Measurements from ENCODE around the gene PRR23C.
"Not testable (repeated sequence)": the region's sequence is repeated elsewhere in the genome, so short reads cannot be mapped to it uniquely, and the experiment has no call there.

PRR23C gene

DNA sequence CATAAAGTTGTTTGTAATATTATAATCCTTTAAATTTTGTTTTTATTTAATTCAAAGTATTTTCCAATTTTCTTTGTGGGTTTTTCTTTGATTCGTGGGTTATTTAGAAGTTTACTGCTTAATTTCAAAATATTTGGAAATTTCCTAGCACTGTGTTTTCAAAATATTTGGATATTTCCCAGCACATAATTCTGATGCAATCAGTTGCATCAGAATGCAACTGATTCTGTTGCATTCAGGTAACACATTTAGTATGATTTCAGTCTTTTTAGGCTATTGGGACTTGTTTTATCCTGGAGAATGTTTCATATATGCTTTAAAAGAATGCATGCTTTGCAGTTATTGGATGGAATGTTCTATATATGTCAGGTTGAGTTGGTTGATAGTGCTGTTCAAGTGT is 18.2 kb upstream of the PRR23C start:
- H3K4me3 ChIP-seq (ENCODE audit: low read depth, low read length): no peak overlapping the region
- TF ChIP-seq, protein P1, sequence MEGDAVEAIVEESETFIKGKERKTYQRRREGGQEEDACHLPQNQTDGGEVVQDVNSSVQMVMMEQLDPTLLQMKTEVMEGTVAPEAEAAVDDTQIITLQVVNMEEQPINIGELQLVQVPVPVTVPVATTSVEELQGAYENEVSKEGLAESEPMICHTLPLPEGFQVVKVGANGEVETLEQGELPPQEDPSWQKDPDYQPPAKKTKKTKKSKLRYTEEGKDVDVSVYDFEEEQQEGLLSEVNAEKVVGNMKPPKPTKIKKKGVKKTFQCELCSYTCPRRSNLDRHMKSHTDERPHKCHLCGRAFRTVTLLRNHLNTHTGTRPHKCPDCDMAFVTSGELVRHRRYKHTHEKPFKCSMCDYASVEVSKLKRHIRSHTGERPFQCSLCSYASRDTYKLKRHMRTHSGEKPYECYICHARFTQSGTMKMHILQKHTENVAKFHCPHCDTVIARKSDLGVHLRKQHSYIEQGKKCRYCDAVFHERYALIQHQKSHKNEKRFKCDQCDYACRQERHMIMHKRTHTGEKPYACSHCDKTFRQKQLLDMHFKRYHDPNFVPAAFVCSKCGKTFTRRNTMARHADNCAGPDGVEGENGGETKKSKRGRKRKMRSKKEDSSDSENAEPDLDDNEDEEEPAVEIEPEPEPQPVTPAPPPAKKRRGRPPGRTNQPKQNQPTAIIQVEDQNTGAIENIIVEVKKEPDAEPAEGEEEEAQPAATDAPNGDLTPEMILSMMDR (IDR thresholded peaks at IDR 0.05; ENCODE audit: low read depth, low read length): no peak

DNA sequence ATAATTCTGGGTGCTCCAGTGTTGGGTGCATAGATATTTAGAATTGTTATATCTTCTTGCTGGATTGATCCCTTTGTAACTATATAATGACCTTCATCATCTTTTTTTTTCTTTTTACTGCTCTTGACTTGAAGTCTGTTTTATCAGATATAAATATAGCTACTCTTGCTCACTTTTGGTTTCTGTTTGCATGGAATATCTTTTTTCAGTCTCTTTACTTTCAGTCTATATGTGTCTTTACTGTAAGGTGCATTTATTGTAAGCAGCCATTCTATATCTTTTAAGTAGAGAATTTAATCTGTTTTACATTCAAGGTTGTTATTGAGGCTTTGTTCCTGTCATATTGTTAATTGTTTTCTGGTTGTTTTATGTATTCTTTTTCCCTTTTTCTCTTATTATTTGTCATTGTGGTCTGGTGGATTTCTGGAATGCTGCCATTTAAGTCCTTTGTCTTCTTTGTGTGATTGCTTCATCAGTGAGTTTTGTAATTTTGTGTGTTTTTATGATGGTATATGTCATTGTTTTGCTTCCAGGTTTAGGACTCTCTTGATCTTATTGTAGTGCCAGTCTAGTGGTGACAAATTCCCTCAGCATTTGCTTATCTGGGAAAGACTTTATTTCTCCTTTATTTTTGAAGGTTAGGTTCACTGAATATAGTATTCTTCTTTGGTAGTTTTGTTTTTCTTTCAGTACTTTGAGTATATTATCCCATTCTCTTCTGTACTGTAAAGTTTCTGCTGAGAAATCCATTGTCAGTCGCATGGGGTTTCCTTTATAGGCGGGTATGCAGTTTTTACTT is 8.3 kb upstream of the PRR23C start:
- TF ChIP-seq, protein P1 (IDR thresholded peaks at IDR 0.05; ENCODE audit: low read depth, low read length): no peak
- no peak overlapping the region for H3K4me3 ChIP-seq (ENCODE audit: low read depth, low read length)

DNA sequence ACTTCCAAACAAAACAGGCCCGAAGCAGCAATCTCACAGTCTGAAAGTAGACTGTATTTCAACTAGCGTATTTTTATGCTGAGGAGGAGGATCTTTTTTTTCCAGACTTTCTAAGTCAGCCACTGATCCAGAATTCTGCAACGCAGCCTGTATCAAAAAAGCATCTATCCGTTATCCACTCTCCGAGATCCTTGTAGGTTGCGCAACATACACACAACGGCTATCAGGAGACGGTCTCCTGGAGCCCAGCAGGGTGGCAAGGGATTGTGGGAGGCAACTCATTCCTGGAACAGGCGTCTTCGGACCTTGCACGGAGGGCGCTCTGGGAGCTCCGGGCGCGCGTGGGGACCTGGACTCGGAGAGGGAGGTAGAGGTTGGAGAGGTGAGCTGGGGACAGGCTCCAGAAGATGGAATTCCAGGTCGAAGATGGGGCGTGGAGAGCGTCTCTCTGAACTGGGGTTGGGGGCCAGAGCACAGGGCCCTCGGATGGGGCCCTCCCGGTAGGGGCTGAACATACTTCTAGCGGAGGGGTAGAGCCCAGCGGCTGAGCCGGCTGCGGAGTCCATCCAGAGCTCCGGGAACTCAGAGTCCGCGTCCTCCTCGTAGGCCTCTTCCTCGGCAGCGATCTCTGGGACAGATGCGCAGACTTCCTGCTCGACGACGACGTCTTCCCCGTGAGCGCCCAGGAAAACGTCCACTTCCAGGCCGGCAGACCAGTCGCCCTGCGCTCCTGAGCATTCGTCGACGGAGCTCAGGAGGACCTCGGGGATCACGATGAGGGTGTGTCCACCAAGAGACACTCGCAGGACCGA is 932 bp downstream of the PRR23C start:
- no peak overlapping the region for H3K4me3 ChIP-seq (ENCODE audit: low read depth, low read length)
- TF ChIP-seq, protein P1 (IDR thresholded peaks at IDR 0.05; ENCODE audit: low read depth, low read length): no peak

DNA sequence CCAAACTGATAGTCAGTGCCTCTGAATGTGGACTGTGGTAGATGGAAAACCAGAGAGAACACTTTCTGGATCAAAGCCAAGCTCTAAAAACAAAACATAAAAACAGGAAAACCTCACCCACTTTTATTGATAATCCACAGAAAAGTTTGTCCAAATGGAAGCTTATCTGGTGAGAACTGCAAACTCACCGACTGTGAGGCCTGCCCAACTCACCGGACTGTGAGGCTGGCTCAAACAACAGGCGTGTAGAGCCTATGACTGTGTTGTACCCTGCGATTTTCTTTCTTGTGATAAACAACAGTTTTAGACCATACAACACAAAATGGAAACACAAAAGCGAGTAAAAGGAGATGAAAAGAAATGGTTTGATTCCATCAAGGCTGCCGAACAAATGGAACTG is 7.2 kb downstream of the PRR23C start:
- TF ChIP-seq, protein P1 (IDR thresholded peaks at IDR 0.05; ENCODE audit: low read depth, low read length): no peak
- no peak overlapping the region for H3K4me3 ChIP-seq (ENCODE audit: low read depth, low read length)

DNA sequence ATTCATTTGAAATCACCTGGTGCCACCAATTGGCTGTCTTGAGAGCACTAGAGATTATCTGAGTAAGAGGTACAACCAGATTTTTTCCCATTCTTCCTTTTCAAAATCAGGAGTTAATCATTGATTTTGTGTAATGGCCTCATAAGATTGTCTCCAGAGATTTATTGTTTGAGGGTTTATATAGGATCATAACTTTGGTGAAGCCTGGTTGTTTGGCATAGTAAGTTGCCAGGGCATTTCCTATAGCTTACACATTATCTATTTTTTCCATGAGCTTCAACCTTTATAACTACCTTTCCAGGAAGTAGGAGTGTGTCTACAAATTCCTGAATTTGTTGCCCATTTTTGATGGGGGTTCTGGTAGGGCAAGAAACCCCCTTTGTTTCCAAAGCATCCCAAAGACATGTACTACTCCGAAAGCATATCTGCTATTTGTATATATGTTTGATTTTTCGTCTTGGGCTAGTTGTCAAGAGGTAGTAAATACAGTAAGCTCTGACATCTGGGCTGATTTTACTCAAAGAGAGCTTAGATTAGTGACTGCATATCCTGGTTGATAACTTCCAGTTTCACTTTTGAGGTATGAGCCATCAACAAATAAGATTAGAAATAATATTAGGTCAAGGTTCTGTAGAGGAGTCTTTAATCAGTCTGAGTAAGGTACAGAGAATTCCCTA is 12.2 kb downstream of the PRR23C start:
- H3K4me3 ChIP-seq (ENCODE audit: low read depth, low read length): no peak overlapping the region
- TF ChIP-seq, protein P1 (IDR thresholded peaks at IDR 0.05; ENCODE audit: low read depth, low read length): no peak

DNA sequence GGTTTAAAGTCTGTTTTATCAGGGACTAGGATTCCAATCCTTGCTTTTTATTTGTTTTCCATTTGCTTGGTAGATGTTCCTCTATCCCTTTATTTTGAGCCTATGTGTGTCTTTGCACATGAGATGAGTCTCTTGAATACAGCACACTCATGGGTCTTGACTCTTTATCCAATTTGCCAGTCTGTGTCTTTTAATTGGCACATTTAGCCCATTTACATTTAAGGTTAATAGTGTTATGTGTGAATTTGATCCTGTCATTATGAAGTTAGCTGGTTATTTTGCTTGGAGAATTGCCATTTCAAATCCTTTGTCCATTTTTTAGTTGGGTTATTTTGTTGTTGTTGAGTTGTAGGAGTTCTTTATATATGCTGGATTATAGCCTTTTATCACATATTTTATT is 14.1 kb downstream of the PRR23C start:
- not testable (repeated sequence) for H3K4me3 ChIP-seq (ENCODE audit: low read depth, low read length)

DNA sequence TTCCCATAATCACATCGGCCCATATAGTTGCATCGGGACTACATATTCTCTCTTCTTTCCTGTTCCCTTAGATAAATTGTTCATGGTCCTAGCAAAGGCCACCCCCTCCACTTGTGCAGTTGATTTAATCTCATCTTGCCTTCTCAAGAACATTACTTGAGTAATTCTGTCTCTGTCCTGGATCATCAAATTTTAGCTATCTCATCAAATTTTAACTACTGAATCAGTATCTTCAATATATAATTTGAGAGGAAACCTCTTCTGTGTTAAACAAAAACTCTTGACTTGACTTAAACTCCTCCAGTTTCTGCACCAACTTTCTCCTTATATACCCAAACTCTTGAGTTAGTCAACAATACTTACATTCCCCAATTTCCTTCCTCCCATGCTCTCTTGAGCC is 19.7 kb downstream of the PRR23C start:
- TF ChIP-seq, protein P1 (IDR thresholded peaks at IDR 0.05; ENCODE audit: low read depth, low read length): no peak
- H3K4me3 ChIP-seq (ENCODE audit: low read depth, low read length): no peak overlapping the region

Measured in WI38 (cell line).